K562 (cell line): ENCODE measurements around the gene ITGA6. TPM values are rescaled to one million over a fixed set of nuclear protein-coding genes. Genes with fewer than 3 reads are reported as not detected.

Experiments
- ATAC-seq: fragments of 200-7000 bp; cut with Tn5 transposase; 3 replicates; pipeline ENCODE4 v1.9.1; 2020; ENCODE audit warnings: moderate library complexity
- BruUV-seq: library from RNA; stranded (reverse); fragments of 400-500 nt; replicated peaks from 2 replicates; lab custom pipeline; 2021; lab: Mats Ljungman, UMichigan
- CTCF ChIA-PET: fragments of 300-600 bp; formaldehyde crosslinking; extraction: SDS; loops from one replicate; lab custom pipeline; 2021; ENCODE audit warnings: low intra/inter-chr PET ratio; lab: Yijun Ruan, JAX
- POLR2A ChIA-PET: fragments of 300-600, 350-650 bp; sonication (Branson Sonifier 250); formaldehyde crosslinking; extraction: SDS; loops from one replicate; lab custom pipeline; 2021; ENCODE audit warnings: antibody characterized with exemption, inconsistent platforms; lab: Yijun Ruan, JAX
- DNase-seq, 4 experiments: peaks; one replicate each; pipeline versions ENCODE4 v3.0.0 to v3.0.0-alpha.2; 2011 to 2018; ENCODE audit warnings: low spot score in 3 of 4, mixed read lengths in 3 of 4; ENCODE audit errors: extremely low read depth in 1 of 4
- FAIRE-seq: peaks from 2 replicates; lab custom pipeline; 2011; peaks lifted over from hg19 to GRCh38; lab: Jason Lieb, UNC
- H2AFZ ChIP-seq: 2 replicates; pipeline ENCODE4 v1.6.0; 2011; ENCODE audit warnings: low read depth, low read length, control low read depth, inconsistent platforms
- H3K27ac ChIP-seq: fragments of 200-600 bp; 3 replicates; pipeline ENCODE4 v1.8.0; 2011; ENCODE audit warnings: low read depth, mild to moderate bottlenecking, control low read depth, inconsistent platforms, low read length, moderate library complexity, mixed read lengths; ENCODE audit errors: extremely low read depth
- H3K27me3 ChIP-seq, 2 experiments: fragments of 300-600 bp in 1 of 2; 2 replicates in 1 of 2; 3 replicates in 1 of 2; pipeline versions ENCODE4 v1.6.0 to v1.8.0; 2011; ENCODE audit warnings: inconsistent platforms in 2 of 2, low read length in 2 of 2, mild to moderate bottlenecking in 1 of 2, mixed read lengths in 1 of 2, moderate library complexity in 1 of 2; ENCODE audit not compliant: control insufficient read depth in 2 of 2, insufficient read depth in 2 of 2
- H3K36me3 ChIP-seq: fragments of 300-600 bp; 3 replicates; pipeline ENCODE4 v1.8.0; 2011; ENCODE audit warnings: mild to moderate bottlenecking, low read length, inconsistent platforms; ENCODE audit not compliant: control insufficient read depth, insufficient read depth
- H3K4me1 ChIP-seq, 2 experiments: fragments of 200-600 bp in 1 of 2; replicated peaks in 1 of 2; 2 replicates in 1 of 2; 3 replicates in 1 of 2; pipeline versions ENCODE4 v1.5.1 to v1.8.0; 2011; ENCODE audit warnings: inconsistent platforms in 2 of 2, low read length in 2 of 2, mild to moderate bottlenecking in 1 of 2, mixed read lengths in 1 of 2, moderate library complexity in 1 of 2; ENCODE audit not compliant: control insufficient read depth in 2 of 2, insufficient read depth in 2 of 2
- H3K4me2 ChIP-seq: 2 replicates; pipeline ENCODE4 v1.6.1; 2011; ENCODE audit warnings: low read length, control low read depth, inconsistent platforms, mixed read lengths; ENCODE audit not compliant: insufficient read depth
- H3K4me3 ChIP-seq: fragments of 200-600 bp; sonication (generic), shearing (Covaris generic); 2 replicates; pipeline ENCODE4 v1.5.1; 2016; ENCODE audit warnings: control low read depth, inconsistent platforms
- H3K79me2 ChIP-seq: fragments of 200-600 bp; 3 replicates; pipeline ENCODE4 v1.8.0; 2011; ENCODE audit warnings: low read length, inconsistent platforms; ENCODE audit not compliant: control insufficient read depth, insufficient read depth
- H3K9ac ChIP-seq, 2 experiments: 2 replicates each; pipeline versions ENCODE4 v1.6.0 to v1.6.1; 2011; ENCODE audit warnings: low read depth in 2 of 2, low read length in 2 of 2, control low read depth in 1 of 2, inconsistent platforms in 1 of 2, mild to moderate bottlenecking in 1 of 2, mixed read lengths in 1 of 2; ENCODE audit not compliant: insufficient read depth in 1 of 2
- H3K9me1 ChIP-seq: one replicate; pipeline ENCODE4 v1.6.0; 2011; ENCODE audit warnings: inconsistent platforms, mild to moderate bottlenecking, low read length, moderate library complexity; ENCODE audit not compliant: control insufficient read depth, insufficient read depth
- H3K9me3 ChIP-seq: replicated peaks from 2 replicates; pipeline ENCODE4 v1.5.1; 2011; ENCODE audit warnings: low read depth, low read length, inconsistent platforms; ENCODE audit not compliant: control insufficient read depth, insufficient read depth
- H4K20me1 ChIP-seq: replicated peaks from 2 replicates; pipeline ENCODE4 v1.6.1; 2011; ENCODE audit warnings: low read length, inconsistent platforms, mixed read lengths; ENCODE audit not compliant: control insufficient read depth, insufficient read depth
- BDP1 ChIP-seq: IDR thresholded peaks from 3 replicates; pipeline ENCODE4 v1.6.1; 2011; ENCODE audit not compliant: insufficient read length, insufficient read depth
- JUNB ChIP-seq: fragments of 450-650 bp; formaldehyde crosslinking; conservative IDR thresholded peaks from 2 replicates; pipeline ENCODE4 v1.4.0; 2020; ENCODE audit warnings: mild to moderate bottlenecking
- KAT8 ChIP-seq: fragments of 450-650 bp; IDR thresholded peaks from 2 replicates; pipeline ENCODE4 v1.6.1; 2016; ENCODE audit warnings: low read depth, mild to moderate bottlenecking
- KLF1 ChIP-seq: fragments of 450-650 bp; IDR thresholded peaks from 2 replicates; pipeline ENCODE4 v1.6.1; 2016; ENCODE audit warnings: missing genetic modification characterization, missing compliant biosample characterization
- in situ Hi-C: fragments of 300-500 bp; cut with MboI; formaldehyde crosslinking; loops from 4 replicates; pipeline ENCODE4 v1.15.0; 2018; ENCODE audit warnings: inconsistent platforms, mixed read lengths
- intact Hi-C: fragments of 100-400 bp; cut with micrococcal nuclease; formaldehyde crosslinking; loops from 2 replicates; pipeline ENCODE4 v1.14.2; 2022
- polyA plus RNA-seq, 8 experiments: library from polyadenylated mRNA; depleted of rRNA in 4 of 8; stranded (reverse) in 5 of 8; unstranded in 3 of 8; fragments of >200 nt; fragmentation: Nextera tagmentation in 2 of 8; fragmentation: Illumina TruSeq in 1 of 8; extraction: Ambion mirVana in 2 of 8; extraction: Trizol in 1 of 8; gene quantifications; 2 replicates each; pipeline versions ENCODE4 v1.2.1 to v1.2.3, GENCODE V29; 2011 to 2014; ENCODE audit warnings: inconsistent platforms in 1 of 8, missing spikeins in 1 of 8
- total RNA-seq, 7 experiments: library from RNA; depleted of rRNA in 6 of 7; stranded (reverse); fragments of >200 nt in 6 of 7; fragmentation: Illumina TruSeq in 2 of 7; extraction: Trizol in 2 of 7; gene quantifications; 2 replicates each; pipeline versions ENCODE4 v1.2.1 to v1.2.3, GENCODE V29; 2011 to 2021; ENCODE audit warnings: low replicate concordance in 1 of 7
- TF ChIP-seq, protein P1 (sequence below), 2 experiments: fragments of 450-650 bp in 1 of 2; sonication (generic) in 1 of 2; formaldehyde crosslinking in 1 of 2; IDR thresholded peaks in 1 of 2; conservative IDR thresholded peaks in 1 of 2; 2 replicates each; pipeline versions ENCODE4 v1.6.1 to v1.8.1; 2016 to 2023; ENCODE audit warnings: mild to moderate bottlenecking in 2 of 2, moderate library complexity in 2 of 2, inconsistent platforms in 1 of 2, missing genetic modification reagents in 1 of 2
- TF ChIP-seq, protein P2 (sequence below), 3 experiments: fragments of 200-800 bp in 1 of 3; fragments of 250-450 bp in 1 of 3; fragments of 450-650 bp in 1 of 3; sonication (Bioruptor Pico) in 1 of 3; sonication (Bioruptor generic) in 1 of 3; formaldehyde crosslinking in 1 of 3; IDR thresholded peaks; 2 replicates each; pipeline versions ENCODE4 v1.6.1 to v1.8.0; 2016 to 2022; ENCODE audit warnings: mild to moderate bottlenecking in 2 of 3, missing genetic modification characterization in 2 of 3, missing compliant biosample characterization in 1 of 3, moderate library complexity in 1 of 3

Gene ITGA6
- total and polyA plus RNA-seq, 9 of the 15 experiments (the other 6 are each of a cell fraction or from before 2014, with no cell fraction given) = 0.01 to 0.29 (median 0.05) TPM; not detected in 5

DNA sequence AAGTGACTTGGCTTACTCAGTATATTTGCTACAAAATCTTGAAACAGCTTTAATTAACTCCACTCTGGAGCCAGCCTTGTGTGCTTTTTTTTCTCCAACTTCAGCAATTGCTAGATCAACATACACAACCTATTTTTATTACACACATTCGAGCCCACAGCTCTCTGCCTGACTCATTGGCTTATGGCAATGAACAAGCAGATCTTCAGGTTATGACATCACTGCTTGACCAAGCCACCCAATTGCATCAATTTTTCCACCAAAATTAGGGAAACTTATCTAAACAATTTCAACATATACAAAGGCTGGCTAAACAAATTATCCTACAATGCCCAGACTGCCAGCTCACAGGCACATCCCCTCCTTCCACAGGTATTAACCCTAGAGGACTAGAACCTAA, 88.9 kb downstream of the ITGA6 start (continued):
- TF ChIP-seq, protein P1, sequence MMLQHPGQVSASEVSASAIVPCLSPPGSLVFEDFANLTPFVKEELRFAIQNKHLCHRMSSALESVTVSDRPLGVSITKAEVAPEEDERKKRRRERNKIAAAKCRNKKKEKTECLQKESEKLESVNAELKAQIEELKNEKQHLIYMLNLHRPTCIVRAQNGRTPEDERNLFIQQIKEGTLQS (IDR thresholded peaks at IDR 0.05) = peak; percentile 69
- TF ChIP-seq, protein P1 (CRISPR knock-in tag; conservative IDR thresholded peaks at IDR 0.05) = no peak
- TF ChIP-seq JUNB (CRISPR knock-in tag) = no peak
- TF ChIP-seq KAT8 = no peak
- TF ChIP-seq, protein P2, sequence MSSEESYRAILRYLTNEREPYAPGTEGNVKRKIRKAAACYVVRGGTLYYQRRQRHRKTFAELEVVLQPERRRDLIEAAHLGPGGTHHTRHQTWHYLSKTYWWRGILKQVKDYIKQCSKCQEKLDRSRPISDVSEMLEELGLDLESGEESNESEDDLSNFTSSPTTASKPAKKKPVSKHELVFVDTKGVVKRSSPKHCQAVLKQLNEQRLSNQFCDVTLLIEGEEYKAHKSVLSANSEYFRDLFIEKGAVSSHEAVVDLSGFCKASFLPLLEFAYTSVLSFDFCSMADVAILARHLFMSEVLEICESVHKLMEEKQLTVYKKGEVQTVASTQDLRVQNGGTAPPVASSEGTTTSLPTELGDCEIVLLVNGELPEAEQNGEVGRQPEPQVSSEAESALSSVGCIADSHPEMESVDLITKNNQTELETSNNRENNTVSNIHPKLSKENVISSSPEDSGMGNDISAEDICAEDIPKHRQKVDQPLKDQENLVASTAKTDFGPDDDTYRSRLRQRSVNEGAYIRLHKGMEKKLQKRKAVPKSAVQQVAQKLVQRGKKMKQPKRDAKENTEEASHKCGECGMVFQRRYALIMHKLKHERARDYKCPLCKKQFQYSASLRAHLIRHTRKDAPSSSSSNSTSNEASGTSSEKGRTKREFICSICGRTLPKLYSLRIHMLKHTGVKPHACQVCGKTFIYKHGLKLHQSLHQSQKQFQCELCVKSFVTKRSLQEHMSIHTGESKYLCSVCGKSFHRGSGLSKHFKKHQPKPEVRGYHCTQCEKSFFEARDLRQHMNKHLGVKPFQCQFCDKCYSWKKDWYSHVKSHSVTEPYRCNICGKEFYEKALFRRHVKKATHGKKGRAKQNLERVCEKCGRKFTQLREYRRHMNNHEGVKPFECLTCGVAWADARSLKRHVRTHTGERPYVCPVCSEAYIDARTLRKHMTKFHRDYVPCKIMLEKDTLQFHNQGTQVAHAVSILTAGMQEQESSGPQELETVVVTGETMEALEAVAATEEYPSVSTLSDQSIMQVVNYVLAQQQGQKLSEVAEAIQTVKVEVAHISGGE (CRISPR knock-in tag; IDR thresholded peaks at IDR 0.05) = no peak
- TF ChIP-seq, all 486 proteins: peak for 2

DNA sequence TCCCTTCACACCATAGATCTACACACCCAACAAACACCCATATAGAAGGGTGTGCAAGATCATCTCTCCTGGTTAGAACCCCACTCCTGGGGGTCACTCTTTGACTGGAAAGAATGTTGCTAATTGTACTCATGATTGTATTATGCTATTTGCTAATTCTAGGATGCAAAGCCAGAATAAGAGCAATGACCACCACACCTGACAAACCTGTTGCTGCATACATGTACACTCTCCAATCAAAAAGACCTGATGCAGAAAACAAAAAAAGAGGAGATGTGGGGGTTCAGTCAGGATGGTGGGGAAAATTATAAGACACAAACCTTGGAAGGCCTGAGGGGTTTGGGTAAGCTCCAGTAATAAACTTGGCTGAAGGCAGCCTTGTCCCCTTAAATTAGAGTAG, 91.6 kb downstream of the ITGA6 start:
- in situ Hi-C loops = no loop called here
- no peak for ATAC-seq
- no peak for DNase-seq

More for the DNA sequence above, 91.6 kb downstream of the ITGA6 start:
- CTCF ChIA-PET = no interaction called here
- TF ChIP-seq BDP1 (no peak), KLF1 (tag) (no peak)
- TF ChIP-seq, all 486 proteins: peak for 0
- H2AFZ ChIP-seq = no peak overlapping the region
- POLR2A ChIA-PET = no interaction called here
- no peaks in the 10 kb centered on the region for H3K36me3 ChIP-seq
- no peaks in the 10 kb centered on the region for H3K9me1 ChIP-seq
- FAIRE-seq = no peak
- BruUV-seq = no TSS peak
- H3K27me3 ChIP-seq = no peaks in the 10 kb centered on the region; a peak in 1 of 5 replicates
- no peak overlapping the region for H3K9ac ChIP-seq
- H4K20me1 ChIP-seq = no peaks in the 10 kb centered on the region
- H3K27ac ChIP-seq = no peak overlapping the region
- H3K4me2 ChIP-seq = no peak overlapping the region
- intact Hi-C loops = no loop called here
- no peak overlapping the region for H3K4me3 ChIP-seq
- H3K4me1 ChIP-seq = peaks cover 5 to 6% of the 10 kb centered on the region in 2 experiments
- H3K79me2 ChIP-seq = no peaks in the 10 kb centered on the region
- 0 out of 2 replicates have a peak, but pooled peaks cover 4% of the 10 kb centered on the region for H3K9me3 ChIP-seq
